Smooth muscle cell (in vitro differentiated cells): Measurements from ENCODE around the gene LIMS4. TPM values are rescaled to one million over a fixed set of nuclear protein-coding genes. Genes with fewer than 3 reads are reported as not detected.
"Not testable (repeated sequence)": the region's sequence is repeated elsewhere in the genome, so short reads cannot be mapped to it uniquely, and the experiment has no call there.

Source experiments
- DNase-seq: peaks from one replicate; lab custom pipeline; 2025; ENCODE audit not compliant: unreplicated experiment; lab: John Stamatoyannopoulos, UW
- H2AFZ ChIP-seq: fragments of 200-600 bp; sonication (generic); 2 replicates; pipeline ENCODE4 v1.6.0; 2016; ENCODE audit warnings: antibody characterized with exemption, low read depth, mild to moderate bottlenecking
- H3F3A ChIP-seq: fragments of 200-600 bp; sonication (generic); 2 replicates; pipeline ENCODE4 v1.6.0; 2017; ENCODE audit warnings: antibody characterized with exemption, low read depth
- H3K27ac ChIP-seq: fragments of 200-600 bp; sonication (generic); 2 replicates; pipeline ENCODE4 v1.5.1; 2016; ENCODE audit warnings: low read depth, mild to moderate bottlenecking
- H3K27me3 ChIP-seq: fragments of 200-600 bp; sonication (generic); 2 replicates; pipeline ENCODE4 v1.6.1; 2016; ENCODE audit warnings: low read depth, mild to moderate bottlenecking
- H3K36me3 ChIP-seq: fragments of 200-600 bp; sonication (generic); 2 replicates; pipeline ENCODE4 v1.5.1; 2016; ENCODE audit warnings: low read depth
- H3K4me1 ChIP-seq: fragments of 200-600 bp; sonication (generic); 2 replicates; pipeline ENCODE4 v1.5.1; 2016; ENCODE audit warnings: low read depth
- H3K4me2 ChIP-seq: fragments of 200-600 bp; sonication (generic); 2 replicates; pipeline ENCODE4 v1.6.0; 2016; ENCODE audit warnings: mild to moderate bottlenecking
- H3K4me3 ChIP-seq: fragments of 200-600 bp; sonication (generic); 2 replicates; pipeline ENCODE4 v1.5.1; 2016; ENCODE audit warnings: mild to moderate bottlenecking
- H3K79me2 ChIP-seq: fragments of 200-600 bp; sonication (generic); 2 replicates; pipeline ENCODE4 v1.6.0; 2016; ENCODE audit warnings: low read depth, mild to moderate bottlenecking
- H3K9ac ChIP-seq: fragments of 200-600 bp; sonication (generic); 2 replicates; pipeline ENCODE4 v1.6.0; 2016; ENCODE audit warnings: low read depth
- H3K9me3 ChIP-seq: fragments of 200-600 bp; sonication (generic); replicated peaks from 2 replicates; pipeline ENCODE4 v1.5.1; 2016; ENCODE audit warnings: low read depth
- H4K20me1 ChIP-seq: fragments of 200-600 bp; sonication (generic); 2 replicates; pipeline ENCODE4 v1.6.0; 2016; ENCODE audit warnings: low read depth
- WGBS: methylation state at CpG from one replicate; pipeline ENCODE4 v1.1.7; 2016; ENCODE audit warnings: low lambda C conversion rate; 5-methylcytosine and 5-hydroxymethylcytosine counted together
- polyA plus RNA-seq: library from polyadenylated mRNA; unstranded; fragments of >200 nt; fragmentation: Nextera tagmentation; extraction: Ambion mirVana; gene quantifications from 2 replicates; pipeline ENCODE4 v1.2.1, GENCODE V29; 2016
- total RNA-seq: library from RNA; depleted of rRNA; stranded (reverse); fragments of >200 nt; gene quantifications from 2 replicates; pipeline ENCODE4 v1.2.3, GENCODE V29; 2014

The LIMS4 gene
- total and polyA plus RNA-seq, 2 experiments from 2014 or later, result 3.9 to 9.6 TPM

DNA sequence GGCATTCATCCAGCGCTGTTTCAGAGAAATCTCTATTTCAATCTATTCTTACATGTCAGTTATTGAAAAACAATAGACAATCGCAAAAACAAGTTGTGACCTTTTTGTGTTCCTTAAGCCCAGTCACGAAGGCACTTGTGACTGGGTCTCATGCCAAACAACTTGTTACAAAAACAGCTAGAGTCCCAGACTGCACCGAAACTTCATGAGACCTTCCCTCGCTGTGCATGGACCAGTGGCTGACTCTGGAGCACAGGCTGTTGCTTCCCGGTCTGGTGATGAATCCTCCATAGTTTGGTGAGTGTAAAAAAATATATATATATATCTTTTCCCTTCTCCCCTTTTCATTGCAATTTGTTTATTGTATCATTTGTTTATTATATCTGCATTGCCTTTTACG is 4.8 kb upstream of the LIMS4 start:
- H3K4me1 ChIP-seq, H3K4me3 ChIP-seq, H3K27me3 ChIP-seq, H3K79me2 ChIP-seq, H4K20me1 ChIP-seq, DNase-seq, H2AFZ ChIP-seq, H3K27ac ChIP-seq, H3F3A ChIP-seq, H3K9ac ChIP-seq, H3K4me2 ChIP-seq, H3K36me3 ChIP-seq, H3K9me3 ChIP-seq: not testable (repeated sequence)
- no CpG with 5 or more reads among the region's 7 CpGs for WGBS

DNA sequence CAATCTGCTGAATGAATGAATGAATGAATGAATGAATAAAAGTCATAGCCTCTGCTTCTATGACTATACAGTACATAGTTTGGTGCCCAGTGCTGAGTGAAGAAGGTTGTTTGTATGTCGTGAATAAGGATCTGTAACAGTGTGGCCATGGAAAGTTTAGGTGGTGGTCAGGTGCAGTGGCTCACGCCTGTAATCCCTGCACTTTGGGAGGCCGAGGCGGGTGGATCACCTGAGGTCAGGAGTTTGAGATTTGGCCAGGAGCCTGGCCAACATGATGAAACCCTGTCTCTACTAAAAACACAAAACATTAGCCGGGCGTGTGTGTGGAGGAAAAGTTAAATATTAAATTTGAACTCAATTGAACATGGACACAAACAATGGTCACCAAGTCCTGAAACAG is 4.3 kb upstream of the LIMS4 start:
- not testable (repeated sequence) for H3K79me2 ChIP-seq, H3K9me3 ChIP-seq, DNase-seq, H3K4me2 ChIP-seq, H3F3A ChIP-seq, H3K4me1 ChIP-seq, H2AFZ ChIP-seq, H3K36me3 ChIP-seq, H3K27me3 ChIP-seq, H3K27ac ChIP-seq, H3K9ac ChIP-seq, H3K4me3 ChIP-seq, H4K20me1 ChIP-seq
- WGBS, result no CpG with 5 or more reads among the region's 6 CpGs

DNA sequence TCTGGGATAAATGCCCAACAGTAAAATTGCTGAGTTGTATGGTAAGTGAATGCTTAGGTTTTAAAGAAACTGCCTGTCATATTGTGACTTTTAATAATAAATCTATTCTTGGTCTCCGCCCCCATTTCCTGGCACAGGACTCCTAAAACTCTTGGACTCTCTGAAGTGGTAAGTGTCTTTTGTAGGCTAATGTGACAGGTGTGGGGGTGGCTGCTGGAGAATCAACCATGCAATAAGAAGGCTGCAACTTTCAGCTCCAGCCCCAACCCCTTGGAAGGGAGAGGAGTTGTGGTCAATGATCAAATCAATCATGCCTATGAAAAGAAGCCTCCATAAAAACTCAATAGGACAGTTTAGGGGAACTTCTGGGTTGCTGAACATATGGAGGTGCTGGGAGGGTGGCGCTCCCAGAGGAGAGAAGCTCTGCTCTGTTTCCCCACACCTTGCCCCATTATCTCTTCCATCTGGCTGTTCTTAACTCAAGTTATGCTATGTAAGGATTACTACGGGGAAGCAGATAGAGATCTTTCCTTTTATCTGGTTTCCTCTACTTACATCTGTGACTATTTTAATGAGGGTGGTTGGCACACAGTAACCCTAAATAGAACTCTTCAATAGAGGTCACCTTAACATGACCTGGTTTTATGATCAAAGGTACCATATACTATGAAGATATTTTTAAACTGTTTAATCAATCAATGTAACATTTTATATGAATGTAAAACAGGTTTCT is 3.2 kb upstream of the LIMS4 start:
- H3K9ac ChIP-seq, H3K27ac ChIP-seq, H4K20me1 ChIP-seq, H3K4me3 ChIP-seq, H3K36me3 ChIP-seq, H3K4me2 ChIP-seq, H3K4me1 ChIP-seq, H3K27me3 ChIP-seq, H2AFZ ChIP-seq, DNase-seq, H3K9me3 ChIP-seq, H3K79me2 ChIP-seq, H3F3A ChIP-seq: not testable (repeated sequence)
- WGBS, result no CpG with 5 or more reads among the region's 3 CpGs

DNA sequence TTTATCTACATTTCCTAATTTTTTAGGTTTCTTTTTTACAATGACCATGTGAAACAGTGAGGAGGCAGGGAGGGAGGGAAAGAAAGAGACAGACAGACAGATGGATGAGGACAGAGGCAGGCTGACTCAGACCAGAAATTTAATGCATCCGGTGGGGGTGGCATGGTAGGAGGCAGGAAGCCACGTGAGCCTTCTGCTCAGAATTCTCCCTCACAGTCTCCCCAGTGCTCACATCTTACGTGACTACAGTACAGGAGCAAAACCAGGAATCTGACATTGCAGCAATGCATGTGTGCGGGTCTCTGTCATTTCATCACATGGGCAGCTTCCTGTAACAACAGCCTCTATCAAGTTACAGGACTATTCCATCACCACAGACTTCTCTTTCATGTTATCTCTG is 2.3 kb upstream of the LIMS4 start:
- H3K36me3 ChIP-seq, H3K79me2 ChIP-seq, H4K20me1 ChIP-seq, H3K4me3 ChIP-seq, H3K27me3 ChIP-seq, H3K4me1 ChIP-seq, H3K4me2 ChIP-seq, H3K27ac ChIP-seq, H3K9me3 ChIP-seq, H2AFZ ChIP-seq, H3K9ac ChIP-seq, DNase-seq, H3F3A ChIP-seq: not testable (repeated sequence)
- no CpG with 5 or more reads among the region's 4 CpGs for WGBS

DNA sequence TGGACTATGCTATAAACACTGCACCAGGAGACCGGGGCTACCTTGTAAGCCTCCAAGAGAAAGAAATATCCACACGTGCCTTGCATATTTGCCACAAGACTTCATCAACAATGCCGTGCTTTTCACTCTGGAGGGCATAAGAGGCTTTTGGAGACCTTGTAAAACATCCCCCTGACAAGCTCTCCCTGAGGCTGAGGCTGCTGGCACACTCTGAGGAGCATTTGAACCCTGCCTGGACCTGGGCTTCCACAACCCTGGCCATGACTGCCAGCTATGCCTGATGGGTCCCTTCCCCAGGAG is 393 bp upstream of the LIMS4 start:
- DNase-seq, H3K9me3 ChIP-seq, H3K27me3 ChIP-seq, H3K9ac ChIP-seq, H3K36me3 ChIP-seq, H2AFZ ChIP-seq, H3K4me2 ChIP-seq, H3K27ac ChIP-seq, H3F3A ChIP-seq, H4K20me1 ChIP-seq, H3K4me3 ChIP-seq, H3K4me1 ChIP-seq, H3K79me2 ChIP-seq: not testable (repeated sequence)
- WGBS, result no CpG with 5 or more reads among the region's 3 CpGs

DNA sequence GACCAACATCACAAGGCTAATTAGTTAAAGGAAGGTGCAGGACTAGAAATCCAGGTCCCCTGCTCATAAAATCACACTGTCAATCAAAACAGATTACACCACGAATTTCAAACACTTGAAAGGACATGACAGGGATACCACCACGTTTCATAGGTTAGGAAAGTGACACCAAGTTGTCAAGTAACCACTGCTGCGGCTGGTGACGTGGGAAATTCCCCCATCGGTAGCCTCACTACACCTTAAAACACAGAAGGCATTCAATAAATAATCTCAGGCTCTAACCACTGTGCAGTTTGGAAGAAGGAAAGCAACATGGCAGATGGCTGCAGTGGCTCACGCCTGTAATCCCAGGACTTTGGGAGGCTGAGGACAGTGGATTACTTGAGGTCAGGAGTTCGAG is 3.7 kb downstream of the LIMS4 start:
- H4K20me1 ChIP-seq, H2AFZ ChIP-seq, H3K9ac ChIP-seq, H3F3A ChIP-seq, DNase-seq, H3K79me2 ChIP-seq, H3K27ac ChIP-seq, H3K4me2 ChIP-seq, H3K4me1 ChIP-seq, H3K27me3 ChIP-seq, H3K36me3 ChIP-seq, H3K4me3 ChIP-seq, H3K9me3 ChIP-seq: not testable (repeated sequence)
- whole genome bisulfite sequencing, result no CpG with 5 or more reads among the region's 7 CpGs

DNA sequence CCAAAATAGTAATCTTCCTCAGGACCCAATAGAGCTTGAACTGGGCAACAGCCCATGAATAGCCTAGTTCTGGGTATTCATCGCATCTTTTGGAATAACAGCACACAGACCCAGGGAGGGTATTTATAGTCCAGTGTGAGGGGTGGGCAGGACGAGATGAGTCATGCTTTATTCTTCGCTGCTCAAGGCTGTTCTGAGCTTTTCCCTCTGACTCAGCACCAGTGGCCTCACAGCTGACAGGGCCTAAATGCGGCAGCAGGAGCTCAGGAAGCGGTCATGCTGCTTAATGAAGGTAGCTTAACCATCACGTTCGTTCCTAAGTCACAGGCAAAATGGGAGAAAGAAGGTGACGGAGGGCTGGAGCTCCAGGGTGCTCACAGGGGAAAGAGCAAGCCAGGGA is 7.3 kb downstream of the LIMS4 start:
- H3F3A ChIP-seq, H3K27me3 ChIP-seq, H3K9me3 ChIP-seq, H4K20me1 ChIP-seq, H3K4me1 ChIP-seq, H3K79me2 ChIP-seq, H3K36me3 ChIP-seq, H3K4me2 ChIP-seq, H3K4me3 ChIP-seq, DNase-seq, H3K27ac ChIP-seq, H2AFZ ChIP-seq, H3K9ac ChIP-seq: not testable (repeated sequence)
- no CpG with 5 or more reads among the region's 8 CpGs for WGBS

DNA sequence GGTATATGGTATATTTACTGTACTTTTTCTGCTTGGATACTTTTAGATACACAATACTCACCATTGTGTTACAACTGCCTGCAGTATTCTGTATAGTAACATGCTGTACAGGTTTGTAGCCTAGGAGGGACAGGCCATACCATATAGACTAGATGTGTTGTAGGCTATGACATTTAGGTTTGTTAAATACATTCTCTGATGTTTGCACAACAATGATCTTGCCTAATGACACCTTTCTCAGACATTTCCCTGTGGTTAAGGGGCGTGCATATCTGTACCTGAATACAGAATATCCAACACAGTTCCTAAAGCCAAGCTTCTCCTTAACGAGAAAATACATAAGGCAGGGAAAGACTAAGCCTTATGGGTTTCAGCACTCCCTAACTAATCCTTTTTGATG is 10.2 kb downstream of the LIMS4 start:
- H3K4me3 ChIP-seq, H3K36me3 ChIP-seq, H3K79me2 ChIP-seq, H2AFZ ChIP-seq, H3K4me1 ChIP-seq, H3K27me3 ChIP-seq, H3F3A ChIP-seq, H4K20me1 ChIP-seq, H3K27ac ChIP-seq, H3K9ac ChIP-seq, H3K4me2 ChIP-seq, H3K9me3 ChIP-seq, DNase-seq: not testable (repeated sequence)
- WGBS, result no CpG with 5 or more reads among the region's 2 CpGs

DNA sequence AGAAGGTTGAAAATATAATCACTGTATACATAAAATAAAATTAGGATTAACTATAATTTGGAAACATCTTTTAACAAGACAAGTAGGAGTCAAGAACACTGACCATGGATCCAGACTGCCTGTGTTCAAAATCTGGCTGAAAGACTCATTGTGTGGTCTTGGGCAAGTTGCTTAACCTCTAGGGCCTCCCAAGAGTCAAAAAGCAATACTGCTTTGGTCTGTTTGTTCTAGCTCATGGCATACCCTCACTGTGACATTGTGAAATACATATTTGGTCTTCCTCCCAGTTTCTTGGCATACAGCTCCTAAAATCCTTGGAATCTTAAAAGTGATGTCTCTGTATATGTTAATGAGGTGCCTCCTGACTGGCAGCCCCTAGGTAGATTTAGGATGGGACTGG is 12.3 kb downstream of the LIMS4 start:
- H3K4me2 ChIP-seq, H3K4me1 ChIP-seq, H3K9ac ChIP-seq, H3K36me3 ChIP-seq, H4K20me1 ChIP-seq, H3K79me2 ChIP-seq, H3F3A ChIP-seq, H3K4me3 ChIP-seq, H2AFZ ChIP-seq, H3K27ac ChIP-seq, H3K27me3 ChIP-seq, DNase-seq, H3K9me3 ChIP-seq: not testable (repeated sequence)
